Sigmoid colon (tissue), 7 donors: ENCODE data around the gene MCF2. TPM values are rescaled to one million over a fixed set of nuclear protein-coding genes. Genes with fewer than 3 reads are reported as not detected.

ENCODE experiments used
- DNase-seq: peaks from one replicate; pipeline ENCODE4 v3.0.0-alpha.2; 2019
- H3K27ac ChIP-seq, 4 donors: fragments of 200-600 bp; sonication (generic); one replicate each; pipeline ENCODE4 v1.5.1; 2016 to 2019; ENCODE audit warnings: mild to moderate bottlenecking in 1 of 4
- H3K27me3 ChIP-seq, 3 donors: fragments of 200-600 bp; sonication (generic); one replicate each; pipeline ENCODE4 v1.5.1; 2019; ENCODE audit warnings: mild to moderate bottlenecking in 1 of 3
- H3K36me3 ChIP-seq, 4 donors: fragments of 200-600 bp; sonication (generic); one replicate each; pipeline ENCODE4 v1.5.1; 2016 to 2019
- H3K4me1 ChIP-seq, 4 donors: fragments of 200-600 bp; sonication (generic); one replicate each; pipeline ENCODE4 v1.5.1; 2017 to 2019
- H3K4me3 ChIP-seq, 4 donors: fragments of 200-600 bp; sonication (generic); one replicate each; pipeline ENCODE4 v1.5.1; 2017 to 2019; ENCODE audit warnings: mild to moderate bottlenecking in 2 of 4, moderate library complexity in 1 of 4
- H3K9me3 ChIP-seq, 4 donors: fragments of 200-600 bp in 3 of 4; sonication (generic) in 3 of 4; one replicate each; pipeline versions ENCODE4 v1.5.1 to v1.6.1; 2013 to 2019
- CTCF ChIP-seq, 4 experiments: fragments of 450-650 bp in 3 of 4; fragments of 200-600 bp in 1 of 4; IDR thresholded peaks; one replicate each; pipeline ENCODE4 v1.5.1; 2016 to 2019; ENCODE audit warnings: antibody characterized with exemption in 4 of 4, mild to moderate bottlenecking in 3 of 4, moderate library complexity in 2 of 4
- EP300 ChIP-seq, 4 donors: sonication (generic); formaldehyde crosslinking; IDR thresholded peaks; one replicate each; pipeline ENCODE4 v1.6.1; 2017; ENCODE audit warnings: antibody characterized with exemption in 4 of 4
- POLR2A ChIP-seq, 2 donors: fragments of 450-650 bp; IDR thresholded peaks; one replicate each; pipeline ENCODE4 v1.6.1; 2016; ENCODE audit warnings: antibody characterized with exemption in 2 of 2, mild to moderate bottlenecking in 2 of 2, moderate library complexity in 2 of 2
- POLR2AphosphoS5 ChIP-seq, 4 donors: sonication (generic); formaldehyde crosslinking; IDR thresholded peaks; one replicate each; pipeline ENCODE4 v1.6.1; 2017; ENCODE audit warnings: antibody characterized with exemption in 4 of 4
- WGBS, 2 donors: extraction: QIAGEN DNeasy Blood & Tissue Kit; methylation state at CpG; one replicate each; pipeline ENCODE4 v1.1.7; 2013; 5-methylcytosine and 5-hydroxymethylcytosine counted together
- intact Hi-C: fragments of 100-400 bp; cut with DNase I; formaldehyde crosslinking; loops from one replicate; pipeline ENCODE4 v1.15.1; 2023
- polyA plus RNA-seq, 3 donors: library from polyadenylated mRNA; stranded (reverse); fragments of 200-250 nt; gene quantifications; one replicate each; pipeline ENCODE4 v1.2.3, GENCODE V29; 2013
- total RNA-seq, 4 donors: library from RNA; depleted of rRNA; stranded (reverse); fragments of >200 nt; gene quantifications; one replicate each; pipeline ENCODE4 v1.1.0, GENCODE V29; 2016
- donor health status: healthy with polysubstance abuse.
- donor health status: Bipolar disorder and iron deficiency.
- donor health status: healthy.

MCF2 gene
- total and polyA plus RNA-seq, 7 donors: 0.14 to 0.36 (median 0.16) TPM; not detected in 3

- Histone ChIP-seq H3K27me3 (no peaks in the 10 kb centered on the region), H3K4me3 (no peak overlapping the region), H3K27ac (no peak overlapping the region), H3K9me3 (no peaks in the 10 kb centered on the region), H3K36me3 (no peaks in the 10 kb centered on the region), H3K4me1 (no peaks in the 10 kb centered on the region)
- no peak for DNase-seq
- WGBS, 2 donors: 79 to 85% methylated on average over 2 of the region's 2 CpGs
- intact Hi-C loops: no loop called here
- no peak for TF ChIP-seq POLR2A (IDR thresholded peaks at IDR 0.05)
- TF ChIP-seq CTCF (IDR thresholded peaks at IDR 0.05): no peak
- no peak for TF ChIP-seq EP300 (IDR thresholded peaks at IDR 0.05)
- TF ChIP-seq POLR2AphosphoS5 (IDR thresholded peaks at IDR 0.05): no peak
These were observed 67.7 kb downstream of the MCF2 start for GRCh38 chrX:139640259-139640658.

- no peak for DNase-seq
- 75 to 81% methylated on average over 8 of the region's 8 CpGs for WGBS, 2 donors
- intact Hi-C loops: no loop called here
These were observed 68.7 kb downstream of the MCF2 start for GRCh38 chrX:139639253-139639652.

GRCh38 chrX:139600105-139600504 lies 107.9 kb downstream of the MCF2 start:
- Histone ChIP-seq H3K4me1 (no peaks in the 10 kb centered on the region), H3K27ac (no peak overlapping the region), H3K27me3 (no peaks in the 10 kb centered on the region), H3K36me3 (no peaks in the 10 kb centered on the region), H3K9me3 (no peaks in the 10 kb centered on the region), H3K4me3 (no peak overlapping the region)
- WGBS, 2 donors: 41 to 72% methylated on average over 1 of the region's 1 CpG
- TF ChIP-seq POLR2A (IDR thresholded peaks at IDR 0.05): no peak
- no peak for TF ChIP-seq EP300 (IDR thresholded peaks at IDR 0.05)
- DNase-seq: no peak
- intact Hi-C loops: no loop called here

More at GRCh38 chrX:139639253-139639652, 68.7 kb downstream of the MCF2 start:
- Histone ChIP-seq H3K27ac (no peak overlapping the region), H3K9me3 (no peaks in the 10 kb centered on the region), H3K27me3 (no peaks in the 10 kb centered on the region), H3K4me3 (no peak overlapping the region), H3K4me1 (no peaks in the 10 kb centered on the region), H3K36me3 (no peaks in the 10 kb centered on the region)
- TF ChIP-seq CTCF (IDR thresholded peaks at IDR 0.05) (no peak), EP300 (IDR thresholded peaks at IDR 0.05) (no peak), POLR2AphosphoS5 (IDR thresholded peaks at IDR 0.05) (no peak), POLR2A (IDR thresholded peaks at IDR 0.05) (no peak)

GRCh38 chrX:139596068-139596467 lies 111.9 kb downstream of the MCF2 start:
- WGBS, 2 donors: 42 to 66% methylated on average over 4 of the region's 4 CpGs
- Histone ChIP-seq H3K27ac (no peak overlapping the region), H3K4me3 (no peak overlapping the region), H3K36me3 (no peaks in the 10 kb centered on the region), H3K4me1 (no peaks in the 10 kb centered on the region), H3K27me3 (no peaks in the 10 kb centered on the region), H3K9me3 (no peaks in the 10 kb centered on the region)
- TF ChIP-seq POLR2AphosphoS5 (IDR thresholded peaks at IDR 0.05) (no peak), POLR2A (IDR thresholded peaks at IDR 0.05) (no peak), CTCF (IDR thresholded peaks at IDR 0.05) (no peak), EP300 (IDR thresholded peaks at IDR 0.05) (no peak)
- DNase-seq: no peak
- intact Hi-C loops: no loop called here

- Histone ChIP-seq H3K27ac (no peak overlapping the region), H3K9me3 (no peaks in the 10 kb centered on the region), H3K36me3 (no peaks in the 10 kb centered on the region), H3K27me3 (no peaks in the 10 kb centered on the region), H3K4me3 (no peak overlapping the region), H3K4me1 (no peaks in the 10 kb centered on the region)
- intact Hi-C loops: no loop called here
- TF ChIP-seq POLR2AphosphoS5 (IDR thresholded peaks at IDR 0.05) (no peak), EP300 (IDR thresholded peaks at IDR 0.05) (no peak), CTCF (IDR thresholded peaks at IDR 0.05) (no peak), POLR2A (IDR thresholded peaks at IDR 0.05) (no peak)
- DNase-seq: no peak
- WGBS, 2 donors: 58 to 84% methylated on average over 5 of the region's 5 CpGs
These were observed 122.4 kb downstream of the MCF2 start for GRCh38 chrX:139585613-139586012.
